Keratinocyte (primary cell): ENCODE data around the gene FAM184B. TPM values are rescaled to one million over a fixed set of nuclear protein-coding genes. Genes with fewer than 3 reads are reported as not detected.

Source experiments
- DNase-seq: peaks from one replicate; pipeline ENCODE4 v3.0.0-alpha.2; 2011; ENCODE audit warnings: low read depth, missing footprints, low spot score
- FAIRE-seq: peaks from 2 replicates; lab custom pipeline; 2011; peaks lifted over from hg19 to GRCh38; lab: Jason Lieb, UNC
- H2AFZ ChIP-seq: 2 replicates; pipeline ENCODE4 v1.6.0; 2012; ENCODE audit warnings: low read length, control low read depth, inconsistent platforms; ENCODE audit not compliant: control insufficient read depth
- H3K27ac ChIP-seq: 2 replicates; pipeline ENCODE4 v1.5.1; 2011; ENCODE audit warnings: low read length; ENCODE audit not compliant: control insufficient read depth, insufficient read depth
- H3K27me3 ChIP-seq: 3 replicates; pipeline ENCODE4 v1.6.0; 2011; ENCODE audit warnings: low read length; ENCODE audit not compliant: control insufficient read depth, insufficient read depth; ENCODE audit errors: extremely low read depth
- H3K36me3 ChIP-seq, 2 experiments: 2 replicates in 1 of 2; 3 replicates in 1 of 2; pipeline ENCODE4 v1.5.1; 2011; ENCODE audit warnings: low read length in 2 of 2, mild to moderate bottlenecking in 1 of 2; ENCODE audit not compliant: control insufficient read depth in 2 of 2, insufficient read depth in 2 of 2; ENCODE audit errors: extremely low read depth in 1 of 2
- H3K4me1 ChIP-seq: 3 replicates; pipeline ENCODE4 v1.5.1; 2011; ENCODE audit warnings: low read length; ENCODE audit not compliant: control insufficient read depth, insufficient read depth; ENCODE audit errors: extremely low read depth
- H3K4me2 ChIP-seq: 3 replicates; pipeline ENCODE4 v1.6.0; 2011; ENCODE audit warnings: low read depth, low read length; ENCODE audit not compliant: control insufficient read depth, insufficient read depth; ENCODE audit errors: extremely low read depth
- H3K4me3 ChIP-seq, 3 experiments: fragments of 200-600 bp in 1 of 3; sonication (generic) in 1 of 3; 2 replicates in 2 of 3; 3 replicates in 1 of 3; pipeline ENCODE4 v1.5.1; 2011 to 2016; ENCODE audit warnings: low read length in 3 of 3, mild to moderate bottlenecking in 3 of 3, control low read depth in 2 of 3, inconsistent platforms in 1 of 3, low read depth in 1 of 3, mixed read lengths in 1 of 3, mixed run types in 1 of 3, moderate library complexity in 1 of 3; ENCODE audit not compliant: control insufficient read depth in 2 of 3, insufficient read depth in 2 of 3; ENCODE audit errors: extremely low read depth in 1 of 3
- H3K79me2 ChIP-seq: 2 replicates; pipeline ENCODE4 v1.6.0; 2012; ENCODE audit warnings: low read length; ENCODE audit not compliant: control insufficient read depth, insufficient read depth
- H3K9ac ChIP-seq: 3 replicates; pipeline ENCODE4 v1.6.0; 2011; ENCODE audit warnings: low read length; ENCODE audit not compliant: control insufficient read depth, insufficient read depth; ENCODE audit errors: extremely low read depth
- H3K9me1 ChIP-seq: 3 replicates; pipeline ENCODE4 v1.6.0; 2011; ENCODE audit warnings: low read length; ENCODE audit not compliant: control insufficient read depth, insufficient read depth; ENCODE audit errors: extremely low read depth
- H3K9me3 ChIP-seq: 2 replicates; pipeline ENCODE4 v1.5.1; 2012; ENCODE audit warnings: low read depth, low read length; ENCODE audit not compliant: control insufficient read depth
- H4K20me1 ChIP-seq: 3 replicates; pipeline ENCODE4 v1.6.0; 2011; ENCODE audit warnings: low read length; ENCODE audit not compliant: control insufficient read depth, insufficient read depth; ENCODE audit errors: extremely low read depth
- EZH2 ChIP-seq: IDR thresholded peaks from one replicate; pipeline ENCODE4 v1.6.1; 2012; ENCODE audit warnings: inconsistent platforms, mild to moderate bottlenecking, low read length, moderate library complexity
- dilution Hi-C: fragments of 300-500 bp; cut with MboI; formaldehyde crosslinking; loops from one replicate; pipeline ENCODE4 v1.7.0; 2020; ENCODE audit warnings: low sequenced_read_pairs; ENCODE audit not compliant: extremely low pct_ligation_motif_present
- polyA plus RNA-seq, 5 experiments: library from polyadenylated mRNA; depleted of rRNA in 3 of 5; stranded (reverse) in 3 of 5; stranded (forward) in 1 of 5; unstranded in 1 of 5; fragments of >200 nt; gene quantifications; 1 replicate in 1 of 5; 2 replicates in 3 of 5; 3 replicates in 1 of 5; pipeline versions ENCODE4 v1.2.1 to v1.2.3, GENCODE V29; 2011 to 2012; ENCODE audit warnings: missing spikeins in 2 of 5, low read depth in 1 of 5, low replicate concordance in 1 of 5
- TF ChIP-seq, protein P1 (sequence below), 3 experiments: IDR thresholded peaks in 1 of 3; conservative IDR thresholded peaks in 1 of 3; optimal IDR thresholded peaks in 1 of 3; 2 replicates in 2 of 3; 3 replicates in 1 of 3; pipeline versions ENCODE3 to v1.5.1; 2011; ENCODE audit warnings: low read length in 3 of 3, mild to moderate bottlenecking in 3 of 3, moderate library complexity in 2 of 3, control low read depth in 1 of 3, inconsistent platforms in 1 of 3; ENCODE audit not compliant: insufficient read depth in 2 of 3; ENCODE audit errors: extremely low read depth in 1 of 3

The FAM184B gene
- polyA plus RNA-seq, 1 donor (not counting 4 experiments of a cell fraction or from before 2014, with no cell fraction given), result 0.01 TPM

DNA sequence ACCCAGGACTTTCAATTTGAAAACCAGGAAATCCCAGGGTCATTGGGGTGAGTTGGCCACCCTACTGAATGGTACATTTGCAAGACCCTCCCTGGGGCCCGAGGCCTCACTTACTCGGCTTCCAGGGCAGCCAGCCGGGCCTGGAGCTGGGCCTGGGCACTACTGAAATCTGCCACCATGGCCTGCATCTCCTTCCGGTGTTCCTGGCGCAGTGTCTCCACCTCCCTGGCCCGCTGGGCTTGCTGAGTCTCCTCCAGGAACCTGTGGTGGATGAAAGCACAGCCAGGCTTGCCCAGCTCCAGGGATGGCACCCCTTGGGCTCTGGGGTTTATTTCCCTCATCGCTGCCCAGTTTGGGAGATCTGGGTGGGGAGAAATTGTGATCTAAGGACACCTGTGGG lies 142.3 kb downstream of the FAM184B start:
- Histone ChIP-seq H3K36me3 (peaks cover 7 to 8% of the 10 kb centered on the region in 2 experiments), H3K4me1 (no peaks in the 10 kb centered on the region), H3K4me3 (no peak overlapping the region), H3K79me2 (no peaks in the 10 kb centered on the region), H3K4me2 (no peak overlapping the region), H3K27me3 (no peaks in the 10 kb centered on the region), H3K9ac (no peak overlapping the region), H3K9me3 (no peaks in the 10 kb centered on the region), H3K27ac (no peak overlapping the region), H3K9me1 (no peaks in the 10 kb centered on the region), H4K20me1 (peaks cover 2% of the 10 kb centered on the region), H2AFZ (no peak overlapping the region)
- TF ChIP-seq, protein P1, sequence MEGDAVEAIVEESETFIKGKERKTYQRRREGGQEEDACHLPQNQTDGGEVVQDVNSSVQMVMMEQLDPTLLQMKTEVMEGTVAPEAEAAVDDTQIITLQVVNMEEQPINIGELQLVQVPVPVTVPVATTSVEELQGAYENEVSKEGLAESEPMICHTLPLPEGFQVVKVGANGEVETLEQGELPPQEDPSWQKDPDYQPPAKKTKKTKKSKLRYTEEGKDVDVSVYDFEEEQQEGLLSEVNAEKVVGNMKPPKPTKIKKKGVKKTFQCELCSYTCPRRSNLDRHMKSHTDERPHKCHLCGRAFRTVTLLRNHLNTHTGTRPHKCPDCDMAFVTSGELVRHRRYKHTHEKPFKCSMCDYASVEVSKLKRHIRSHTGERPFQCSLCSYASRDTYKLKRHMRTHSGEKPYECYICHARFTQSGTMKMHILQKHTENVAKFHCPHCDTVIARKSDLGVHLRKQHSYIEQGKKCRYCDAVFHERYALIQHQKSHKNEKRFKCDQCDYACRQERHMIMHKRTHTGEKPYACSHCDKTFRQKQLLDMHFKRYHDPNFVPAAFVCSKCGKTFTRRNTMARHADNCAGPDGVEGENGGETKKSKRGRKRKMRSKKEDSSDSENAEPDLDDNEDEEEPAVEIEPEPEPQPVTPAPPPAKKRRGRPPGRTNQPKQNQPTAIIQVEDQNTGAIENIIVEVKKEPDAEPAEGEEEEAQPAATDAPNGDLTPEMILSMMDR (optimal IDR thresholded peaks at IDR 0.05 in 1 of 3, IDR thresholded peaks at IDR 0.05 in 1 of 3, conservative IDR thresholded peaks at IDR 0.05 in 1 of 3; ENCODE audit: extremely low read depth in 1 of 3, insufficient read depth in 2 of 3, low read length in 3 of 3), result no peak
- TF ChIP-seq EZH2, result no peak
- FAIRE-seq (no peak), DNase-seq (no peak)
- dilution Hi-C loops, result no loop called here

DNA sequence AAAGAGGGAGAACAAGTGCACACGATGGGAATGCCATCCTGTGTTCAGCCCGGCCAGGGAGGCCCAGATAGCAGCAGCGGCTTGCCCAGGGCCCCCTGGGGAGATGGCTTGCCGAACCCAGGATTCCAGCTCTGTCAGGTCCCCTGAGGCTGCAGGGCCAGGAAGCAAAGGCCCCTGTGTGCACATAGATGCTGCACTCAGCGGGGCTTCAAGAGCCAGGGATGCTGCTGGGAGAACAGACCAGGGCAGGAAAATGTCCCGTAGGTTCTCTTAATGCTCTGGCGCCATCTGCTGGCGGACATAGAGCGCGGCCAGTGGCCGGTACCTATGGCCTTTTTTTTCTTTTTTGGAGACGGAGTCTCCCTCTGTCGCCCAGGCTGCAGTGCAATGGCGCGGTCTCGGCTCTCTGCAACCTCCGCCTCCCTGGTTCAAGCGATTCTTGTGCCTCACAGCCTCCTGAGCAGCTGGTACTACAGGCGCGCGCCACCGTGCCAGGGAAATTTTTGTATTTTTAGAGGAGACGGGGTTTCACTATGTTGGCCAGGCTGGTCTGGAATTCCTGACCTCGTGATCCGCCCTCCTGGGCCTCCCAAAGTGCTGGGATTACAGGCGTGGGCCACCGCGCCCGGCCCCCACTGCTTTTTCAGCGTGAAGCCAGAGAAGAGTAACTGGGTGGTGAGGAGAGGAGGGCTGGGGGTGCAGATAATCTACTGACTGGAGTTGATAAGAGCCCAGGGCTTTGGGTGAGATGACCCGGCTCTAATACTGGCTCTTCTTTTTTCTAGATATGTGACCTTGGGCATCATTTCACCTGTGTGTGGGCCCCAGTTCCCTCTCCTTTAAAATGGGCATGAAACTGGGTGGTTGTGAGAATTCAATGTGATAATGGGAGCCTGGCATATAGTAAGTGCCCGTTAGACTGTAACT lies 144.5 kb downstream of the FAM184B start:
- no peak overlapping the region for H2AFZ ChIP-seq
- no peak overlapping the region for H3K4me3 ChIP-seq
- H3K79me2 ChIP-seq, result no peaks in the 10 kb centered on the region
- TF ChIP-seq, protein P1 (optimal IDR thresholded peaks at IDR 0.05 in 1 of 3, IDR thresholded peaks at IDR 0.05 in 1 of 3, conservative IDR thresholded peaks at IDR 0.05 in 1 of 3; ENCODE audit: extremely low read depth in 1 of 3, insufficient read depth in 2 of 3, low read length in 3 of 3), result peak; percentile 76 to 92 (median 84)
- TF ChIP-seq EZH2, result no peak
- H3K9me3 ChIP-seq, result no peaks in the 10 kb centered on the region
- no peaks in the 10 kb centered on the region for H3K4me1 ChIP-seq
- H3K9me1 ChIP-seq, result no peaks in the 10 kb centered on the region
- dilution Hi-C loops, result no loop called here
- peaks cover 2% of the 10 kb centered on the region for H4K20me1 ChIP-seq
- no peak overlapping the region for H3K27ac ChIP-seq
- H3K27me3 ChIP-seq, result no peaks in the 10 kb centered on the region
- DNase-seq, result no peak
- H3K4me2 ChIP-seq, result no peak overlapping the region
- no peak overlapping the region for H3K9ac ChIP-seq
- FAIRE-seq, result peak; percentile 60
- peaks cover 12 to 16% of the 10 kb centered on the region in 2 experiments for H3K36me3 ChIP-seq
